A549 treated with ZK216348 at 1 μM for 4 hours (cell line): Measurements from ENCODE around the gene PITRM1. TPM values are rescaled to one million over a fixed set of nuclear protein-coding genes. Genes with fewer than 3 reads are reported as not detected.

Experiments
- total RNA-seq: library from RNA; stranded (reverse); fragments of 200-300 nt; extraction: Qiagen RNA extraction; gene quantifications from 5 replicates; pipeline ENCODE4 v1.2.3, GENCODE V29; 2022; ENCODE audit warnings: low read depth

The PITRM1 gene, protein sequence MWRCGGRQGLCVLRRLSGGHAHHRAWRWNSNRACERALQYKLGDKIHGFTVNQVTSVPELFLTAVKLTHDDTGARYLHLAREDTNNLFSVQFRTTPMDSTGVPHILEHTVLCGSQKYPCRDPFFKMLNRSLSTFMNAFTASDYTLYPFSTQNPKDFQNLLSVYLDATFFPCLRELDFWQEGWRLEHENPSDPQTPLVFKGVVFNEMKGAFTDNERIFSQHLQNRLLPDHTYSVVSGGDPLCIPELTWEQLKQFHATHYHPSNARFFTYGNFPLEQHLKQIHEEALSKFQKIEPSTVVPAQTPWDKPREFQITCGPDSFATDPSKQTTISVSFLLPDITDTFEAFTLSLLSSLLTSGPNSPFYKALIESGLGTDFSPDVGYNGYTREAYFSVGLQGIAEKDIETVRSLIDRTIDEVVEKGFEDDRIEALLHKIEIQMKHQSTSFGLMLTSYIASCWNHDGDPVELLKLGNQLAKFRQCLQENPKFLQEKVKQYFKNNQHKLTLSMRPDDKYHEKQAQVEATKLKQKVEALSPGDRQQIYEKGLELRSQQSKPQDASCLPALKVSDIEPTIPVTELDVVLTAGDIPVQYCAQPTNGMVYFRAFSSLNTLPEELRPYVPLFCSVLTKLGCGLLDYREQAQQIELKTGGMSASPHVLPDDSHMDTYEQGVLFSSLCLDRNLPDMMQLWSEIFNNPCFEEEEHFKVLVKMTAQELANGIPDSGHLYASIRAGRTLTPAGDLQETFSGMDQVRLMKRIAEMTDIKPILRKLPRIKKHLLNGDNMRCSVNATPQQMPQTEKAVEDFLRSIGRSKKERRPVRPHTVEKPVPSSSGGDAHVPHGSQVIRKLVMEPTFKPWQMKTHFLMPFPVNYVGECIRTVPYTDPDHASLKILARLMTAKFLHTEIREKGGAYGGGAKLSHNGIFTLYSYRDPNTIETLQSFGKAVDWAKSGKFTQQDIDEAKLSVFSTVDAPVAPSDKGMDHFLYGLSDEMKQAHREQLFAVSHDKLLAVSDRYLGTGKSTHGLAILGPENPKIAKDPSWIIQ
- 75.6 to 86.2 TPM (median 82.5 TPM) in 5 replicates for total RNA-seq

DNA sequence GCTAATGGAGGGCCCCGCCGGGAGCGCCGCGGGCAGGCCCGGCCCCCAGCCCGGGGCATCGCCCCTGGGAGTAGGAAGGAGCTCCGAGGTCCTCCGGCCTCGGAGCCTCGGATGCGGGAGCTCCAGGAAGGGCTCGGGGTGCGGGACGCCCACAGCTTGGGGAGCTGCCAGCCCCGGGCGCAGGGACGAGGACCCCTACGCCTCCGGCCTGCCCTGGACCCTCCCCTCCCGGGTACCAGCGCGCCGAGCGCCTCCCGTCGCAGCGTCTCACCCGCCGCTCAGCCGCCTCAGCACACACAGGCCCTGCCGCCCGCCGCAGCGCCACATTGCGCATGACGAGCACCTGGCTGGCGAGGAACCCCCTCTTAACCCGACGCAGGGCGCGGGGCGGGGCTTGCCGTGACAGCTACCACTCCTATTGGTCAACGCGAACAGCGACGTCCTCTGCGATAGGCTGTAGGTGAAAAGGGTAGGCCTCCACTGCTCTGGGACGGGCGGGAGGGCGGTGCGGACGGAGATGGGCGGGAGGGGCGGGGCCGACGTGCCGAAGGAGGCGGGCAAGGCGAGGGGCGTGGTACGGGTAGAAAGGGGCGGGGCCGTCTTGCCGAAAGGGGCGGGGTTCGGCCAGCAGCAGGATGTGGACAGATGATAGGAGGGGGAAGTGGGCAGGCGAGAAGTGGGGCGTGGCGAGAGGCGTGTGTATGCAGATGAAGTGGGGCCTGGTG, at the start of gene PITRM1:
Gene PITRM1 (minus strand): TSS at position 337 of the 725 bp plus-strand sequence. CDS start 10 bp downstream, at position 327.

Other genes starting within 250 kb of the PITRM1 start
- 419 to 593 TPM (median 550 TPM) in 5 replicates for gene PFKP, start 105.2 kb downstream of the PITRM1 start, total RNA-seq